Naive thymus-derived CD8-positive, alpha-beta T cell (primary cell): ENCODE data around the gene TRAPPC6A. TPM values are rescaled to one million over a fixed set of nuclear protein-coding genes. Genes with fewer than 3 reads are reported as not detected.

Experiments used
- ATAC-seq, 2 donors: fragments of 150-1000 bp; cut with Tn5 transposase in 1 of 2; sonication (Bioruptor Pico), chemical (Tn5 transposase) in 1 of 2; 1 replicate in 1 of 2; 2 replicates in 1 of 2; pipeline ENCODE4 v1.10.0; 2021; ENCODE audit warnings: mild to moderate bottlenecking in 2 of 2, moderate library complexity in 2 of 2
- POLR2A ChIA-PET: fragments of 350-600 bp; sonication (Branson Sonifier 250); formaldehyde crosslinking; loops from one replicate; lab custom pipeline; 2021; ENCODE audit warnings: antibody characterized with exemption; lab: Charles Lee
- DNase-seq, 10 donors: peaks; one replicate each; pipeline versions ENCODE4 v3.0.0 to v3.0.0-alpha.2; 2020 to 2022
- H3K27ac Mint-ChIP-seq, 10 donors: one replicate each; pipeline ENCODE4 v1.8.0; 2020 to 2022; ENCODE audit warnings: mild to moderate bottlenecking in 10 of 10, mixed read lengths in 10 of 10, moderate library complexity in 4 of 10, inconsistent platforms in 1 of 10
- H3K27me3 Mint-ChIP-seq, 5 donors: one replicate each; pipeline ENCODE4 v1.8.0; 2021 to 2022; ENCODE audit warnings: mixed read lengths in 5 of 5
- H3K36me3 Mint-ChIP-seq, 3 donors: one replicate each; pipeline ENCODE4 v1.8.0; 2020 to 2022; ENCODE audit warnings: mixed read lengths in 3 of 3, mild to moderate bottlenecking in 2 of 3, inconsistent platforms in 1 of 3
- H3K4me1 Mint-ChIP-seq, 4 donors: one replicate each; pipeline ENCODE4 v1.8.0; 2021 to 2022; ENCODE audit warnings: mixed read lengths in 4 of 4
- H3K4me3 Mint-ChIP-seq, 10 donors: one replicate each; pipeline ENCODE4 v1.8.0; 2020 to 2022; ENCODE audit warnings: mild to moderate bottlenecking in 10 of 10, mixed read lengths in 10 of 10, moderate library complexity in 6 of 10, inconsistent platforms in 1 of 10
- H3K9me3 Mint-ChIP-seq, 9 donors: one replicate each; pipeline ENCODE4 v1.8.0; 2020 to 2022; ENCODE audit warnings: mixed read lengths in 9 of 9, mild to moderate bottlenecking in 3 of 9, inconsistent platforms in 1 of 9, moderate library complexity in 1 of 9
- polyA plus RNA-seq, 3 donors: library from polyadenylated mRNA; unstranded; fragments of 300-500 nt; fragmentation: Illumina TruSeq; gene quantifications; one replicate each; pipeline ENCODE4 v1.2.3, GENCODE V29; 2021
- total RNA-seq, 8 experiments: library from RNA in 2 of 8; stranded (reverse) in 2 of 8; gene quantifications; one replicate each; pipeline ENCODE4 v1.2.3 and lab custom pipeline; 2021 to 2026

The TRAPPC6A gene
- total and polyA plus RNA-seq, 5 experiments from 2014 or later = 48.5 to 193 (median 149) TPM

- POLR2A ChIA-PET = interaction anchor here (0.6 kb wide), 1 partner anchor 104 kb away, joined by 3 read pairs; no protein-coding TSS in a partner anchor
- Mint-ChIP-seq H3K27me3 (no peaks in the 10 kb centered on the region), H3K27ac (peak overlapping the region in 1 of 10 donors; percentile 87), H3K9me3 (no peaks in the 10 kb centered on the region), H3K4me1 (peaks cover 2 to 7% (median 5%) of the 10 kb centered on the region in 4 donors), H3K36me3 (peaks cover 0 to 22% (median 8%) of the 10 kb centered on the region in 3 donors), H3K4me3 (no peak overlapping the region)
- DNase-seq (no peak), ATAC-seq (no peak)
Observed at GRCh38 chr19:45142016-45142725, 35.9 kb downstream of the TRAPPC6A start.

GRCh38 chr19:45141203-45141900, 36.7 kb downstream of the TRAPPC6A start:
- no peak overlapping the region for H3K27ac Mint-ChIP-seq
- POLR2A ChIA-PET = no interaction called here
- peaks cover 4 to 10% (median 8%) of the 10 kb centered on the region in 4 donors for H3K4me1 Mint-ChIP-seq
- ATAC-seq (no peak), DNase-seq (no peak)
- H3K4me3 Mint-ChIP-seq = no peak overlapping the region
- H3K9me3 Mint-ChIP-seq = no peaks in the 10 kb centered on the region
- H3K36me3 Mint-ChIP-seq = peaks cover 0 to 22% (median 8%) of the 10 kb centered on the region in 3 donors
- H3K27me3 Mint-ChIP-seq = no peaks in the 10 kb centered on the region

- POLR2A ChIA-PET = no interaction called here
Observed at GRCh38 chr19:45140533-45140932, 37.5 kb downstream of the TRAPPC6A start.

GRCh38 chr19:45140144-45140503, 37.9 kb downstream of the TRAPPC6A start:
- peaks cover 0 to 20% (median 8%) of the 10 kb centered on the region in 3 donors for H3K36me3 Mint-ChIP-seq
- ATAC-seq = no peak
- POLR2A ChIA-PET = no interaction called here
- DNase-seq = no peak
- no peaks in the 10 kb centered on the region for H3K9me3 Mint-ChIP-seq
- H3K4me3 Mint-ChIP-seq = no peak overlapping the region
- no peak overlapping the region for H3K27ac Mint-ChIP-seq
- H3K4me1 Mint-ChIP-seq = peaks cover 4 to 10% (median 8%) of the 10 kb centered on the region in 4 donors
- H3K27me3 Mint-ChIP-seq = no peaks in the 10 kb centered on the region

More at GRCh38 chr19:45140533-45140932, 37.5 kb downstream of the TRAPPC6A start:
- Mint-ChIP-seq H3K9me3 (no peaks in the 10 kb centered on the region), H3K4me1 (peaks cover 4 to 10% (median 8%) of the 10 kb centered on the region in 4 donors), H3K36me3 (peaks cover 0 to 20% (median 8%) of the 10 kb centered on the region in 3 donors), H3K27ac (no peak overlapping the region), H3K4me3 (no peak overlapping the region), H3K27me3 (no peaks in the 10 kb centered on the region)
- ATAC-seq = no peak
- no peak for DNase-seq

- no peak overlapping the region for H3K27ac Mint-ChIP-seq
- H3K4me1 Mint-ChIP-seq = peaks cover 4 to 12% (median 8%) of the 10 kb centered on the region in 4 donors
- no peaks in the 10 kb centered on the region for H3K27me3 Mint-ChIP-seq
- POLR2A ChIA-PET = interaction anchor here (0.7 kb wide), 1 partner anchor 25 kb away, joined by 7 read pairs; no protein-coding TSS in a partner anchor
- no peak overlapping the region for H3K4me3 Mint-ChIP-seq
- H3K36me3 Mint-ChIP-seq = peaks cover 0 to 22% (median 8%) of the 10 kb centered on the region in 3 donors
- ATAC-seq (no peak), DNase-seq (no peak)
- no peaks in the 10 kb centered on the region for H3K9me3 Mint-ChIP-seq
Observed at GRCh38 chr19:45139286-45140143, 38.5 kb downstream of the TRAPPC6A start.

- Mint-ChIP-seq H3K27me3 (no peaks in the 10 kb centered on the region), H3K36me3 (peaks cover 0 to 25% (median 8%) of the 10 kb centered on the region in 3 donors), H3K4me3 (no peak overlapping the region), H3K4me1 (peaks cover 6 to 22% (median 8%) of the 10 kb centered on the region in 4 donors), H3K9me3 (no peaks in the 10 kb centered on the region), H3K27ac (no peak overlapping the region)
- ATAC-seq (no peak), DNase-seq (no peak)
- POLR2A ChIA-PET = interaction anchor here (1.0 kb wide), 1 partner anchor 31 kb away, joined by 3 read pairs; no protein-coding TSS in a partner anchor
Observed at GRCh38 chr19:45138303-45138751, 39.7 kb downstream of the TRAPPC6A start.

- H3K36me3 Mint-ChIP-seq = peaks cover 0 to 17% (median under 1%) of the 10 kb centered on the region in 3 donors
- POLR2A ChIA-PET = interaction anchor here (0.8 kb wide), 1 partner anchor 9 kb away, joined by 3 read pairs; no protein-coding TSS in a partner anchor
- peaks cover 4 to 20% (median 8%) of the 10 kb centered on the region in 4 donors for H3K4me1 Mint-ChIP-seq
- no peaks in the 10 kb centered on the region for H3K27me3 Mint-ChIP-seq
- no peaks in the 10 kb centered on the region for H3K9me3 Mint-ChIP-seq
- DNase-seq (no peak), ATAC-seq (no peak)
- H3K27ac Mint-ChIP-seq = peak overlapping the region in 1 of 10 donors; percentile 52
- peak overlapping the region in 2 of 10 donors; percentile 5 to 65 for H3K4me3 Mint-ChIP-seq
Observed at GRCh38 chr19:45137179-45137761, 40.8 kb downstream of the TRAPPC6A start.

GRCh38 chr19:45136507-45137178, 41.4 kb downstream of the TRAPPC6A start:
- Mint-ChIP-seq H3K36me3 (peaks cover 0 to 14% (median 0%) of the 10 kb centered on the region in 3 donors), H3K4me1 (peaks cover 4 to 21% (median 8%) of the 10 kb centered on the region in 4 donors), H3K4me3 (peak overlapping the region in 2 of 10 donors; percentile 5 to 65), H3K9me3 (no peaks in the 10 kb centered on the region), H3K27me3 (no peaks in the 10 kb centered on the region), H3K27ac (no peak overlapping the region)
- ATAC-seq (no peak), DNase-seq (no peak)
- POLR2A ChIA-PET = interaction anchor here (0.8 kb wide), 1 partner anchor 10 kb away, joined by 3 read pairs; no protein-coding TSS in a partner anchor

GRCh38 chr19:45135176-45135885, 42.7 kb downstream of the TRAPPC6A start:
- H3K4me3 Mint-ChIP-seq = no peak overlapping the region
- POLR2A ChIA-PET = interaction anchor here (0.6 to 0.8 kb wide), 3 partner anchors 10 to 77 kb away, joined by 3 to 6 read pairs (median 3); no protein-coding TSS in a partner anchor
- H3K27me3 Mint-ChIP-seq = no peaks in the 10 kb centered on the region
- ATAC-seq (no peak), DNase-seq (no peak)
- no peak overlapping the region for H3K27ac Mint-ChIP-seq
- H3K4me1 Mint-ChIP-seq = peaks cover 4 to 21% (median 8%) of the 10 kb centered on the region in 4 donors
- H3K9me3 Mint-ChIP-seq = no peaks in the 10 kb centered on the region
- peaks cover 0 to 10% (median 0%) of the 10 kb centered on the region in 3 donors for H3K36me3 Mint-ChIP-seq

GRCh38 chr19:45133661-45134060, 44.4 kb downstream of the TRAPPC6A start:
- no peak for ATAC-seq
- H3K27me3 Mint-ChIP-seq = no peaks in the 10 kb centered on the region
- peak overlapping the region in 4 of 10 donors; percentile 15 to 76 (median 20) for H3K27ac Mint-ChIP-seq
- POLR2A ChIA-PET = no interaction called here
- peaks cover 6 to 21% (median 8%) of the 10 kb centered on the region in 4 donors for H3K4me1 Mint-ChIP-seq
- DNase-seq = no peak
- no peak overlapping the region for H3K4me3 Mint-ChIP-seq
- H3K9me3 Mint-ChIP-seq = no peaks in the 10 kb centered on the region
- peaks cover 0 to 10% (median 0%) of the 10 kb centered on the region in 3 donors for H3K36me3 Mint-ChIP-seq
